Testis (tissue), 3 donors: ENCODE results near the gene ALDH1L1. TPM values are rescaled to one million over a fixed set of nuclear protein-coding genes. Genes with fewer than 3 reads are reported as not detected.

Experiments used
- DNase-seq: peaks from one replicate; pipeline ENCODE4 v3.0.0-alpha.2; 2019
- H3K27ac ChIP-seq, 2 donors: fragments of 200-600 bp; sonication (generic); one replicate each; pipeline ENCODE4 v1.5.1; 2019
- H3K27me3 ChIP-seq: fragments of 200-600 bp; sonication (generic); one replicate; pipeline ENCODE4 v1.5.1; 2019
- H3K36me3 ChIP-seq: fragments of 200-600 bp; sonication (generic); one replicate; pipeline ENCODE4 v1.5.1; 2017; ENCODE audit warnings: low read depth; ENCODE audit errors: missing control alignments
- H3K4me1 ChIP-seq: fragments of 200-600 bp; sonication (generic); one replicate; pipeline ENCODE4 v1.5.1; 2019
- H3K4me3 ChIP-seq, 2 donors: fragments of 200-600 bp; sonication (generic); one replicate each; pipeline ENCODE4 v1.5.1; 2017 to 2019
- H3K9me3 ChIP-seq: fragments of 200-600 bp; sonication (generic); one replicate; pipeline ENCODE4 v1.5.1; 2017
- POLR2A ChIP-seq: fragments of 450-650 bp; IDR thresholded peaks from one replicate; pipeline ENCODE4 v1.6.1; 2017; ENCODE audit warnings: antibody characterized with exemption, mild to moderate bottlenecking, moderate library complexity
- whole genome bisulfite sequencing, 2 donors: methylation state at CpG; one replicate each; pipeline ENCODE4 v1.1.5; 2018; 5-methylcytosine and 5-hydroxymethylcytosine counted together
- intact Hi-C: fragments of 100-400 bp; cut with DNase I; formaldehyde crosslinking; loops from one replicate; pipeline ENCODE4 v1.15.1; 2023; ENCODE audit warnings: low total_unique reads
- polyA plus RNA-seq: library from polyadenylated mRNA; stranded (reverse); fragments of 350-450 nt; fragmentation: Illumina TruSeq; extraction: RNeasy Lipid Tissue Mini Kit (QIAGEN cat#74804); gene quantifications from one replicate; pipeline ENCODE4 v1.2.3, GENCODE V29; 2014; ENCODE audit warnings: low read depth, low replicate concordance; ENCODE audit not compliant: insufficient read depth
- total RNA-seq, 2 donors: library from RNA; depleted of rRNA; stranded (reverse); fragments of >200 nt; gene quantifications; one replicate each; pipeline ENCODE4 v1.2.3, GENCODE V29; 2016
- TF ChIP-seq, protein P1 (sequence below), 3 experiments: fragments of 450-650 bp in 2 of 3; fragments of 200-600 bp in 1 of 3; sonication (generic) in 1 of 3; IDR thresholded peaks; one replicate each; pipeline ENCODE4 v1.5.1; 2016 to 2019; ENCODE audit warnings: antibody characterized with exemption in 3 of 3, mild to moderate bottlenecking in 2 of 3, moderate library complexity in 1 of 3

The ALDH1L1 gene
- total and polyA plus RNA-seq, 3 donors from 2014 or later = 19.6 to 73.8 (median 67.5) TPM

DNA sequence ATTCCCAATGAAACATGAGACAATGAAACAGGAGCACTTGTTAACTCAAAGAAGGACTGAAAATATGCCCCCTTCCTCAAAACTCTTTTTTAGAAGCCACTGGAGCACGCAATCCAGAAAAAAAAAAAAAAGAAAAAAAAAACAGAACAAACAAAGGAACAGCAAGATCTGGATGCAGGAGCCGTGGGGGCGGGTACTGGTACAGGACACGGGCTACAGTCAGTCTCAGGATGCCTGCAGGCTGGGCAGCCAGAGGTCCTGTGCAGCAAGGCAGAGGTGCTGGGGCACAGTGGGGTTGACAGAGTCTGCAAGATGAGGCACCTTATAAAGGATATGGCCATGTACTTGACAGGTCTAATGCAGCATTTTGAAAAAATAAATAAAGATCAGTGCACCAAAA is 22.3 kb upstream of the ALDH1L1 start:
- Histone ChIP-seq H3K9me3 (no peaks in the 10 kb centered on the region), H3K36me3 (no peaks in the 10 kb centered on the region), H3K4me3 (no peak overlapping the region), H3K27me3 (no peaks in the 10 kb centered on the region), H3K4me1 (peaks cover 10% of the 10 kb centered on the region), H3K27ac (no peak overlapping the region)
- intact Hi-C loops = no loop called here
- WGBS, 2 donors = 39 to 40% methylated on average over 4 of the region's 4 CpGs
- peak; percentile 40 for DNase-seq
- TF ChIP-seq POLR2A = no peak
- TF ChIP-seq, protein P1, sequence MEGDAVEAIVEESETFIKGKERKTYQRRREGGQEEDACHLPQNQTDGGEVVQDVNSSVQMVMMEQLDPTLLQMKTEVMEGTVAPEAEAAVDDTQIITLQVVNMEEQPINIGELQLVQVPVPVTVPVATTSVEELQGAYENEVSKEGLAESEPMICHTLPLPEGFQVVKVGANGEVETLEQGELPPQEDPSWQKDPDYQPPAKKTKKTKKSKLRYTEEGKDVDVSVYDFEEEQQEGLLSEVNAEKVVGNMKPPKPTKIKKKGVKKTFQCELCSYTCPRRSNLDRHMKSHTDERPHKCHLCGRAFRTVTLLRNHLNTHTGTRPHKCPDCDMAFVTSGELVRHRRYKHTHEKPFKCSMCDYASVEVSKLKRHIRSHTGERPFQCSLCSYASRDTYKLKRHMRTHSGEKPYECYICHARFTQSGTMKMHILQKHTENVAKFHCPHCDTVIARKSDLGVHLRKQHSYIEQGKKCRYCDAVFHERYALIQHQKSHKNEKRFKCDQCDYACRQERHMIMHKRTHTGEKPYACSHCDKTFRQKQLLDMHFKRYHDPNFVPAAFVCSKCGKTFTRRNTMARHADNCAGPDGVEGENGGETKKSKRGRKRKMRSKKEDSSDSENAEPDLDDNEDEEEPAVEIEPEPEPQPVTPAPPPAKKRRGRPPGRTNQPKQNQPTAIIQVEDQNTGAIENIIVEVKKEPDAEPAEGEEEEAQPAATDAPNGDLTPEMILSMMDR (IDR thresholded peaks at IDR 0.05) = no peak

DNA sequence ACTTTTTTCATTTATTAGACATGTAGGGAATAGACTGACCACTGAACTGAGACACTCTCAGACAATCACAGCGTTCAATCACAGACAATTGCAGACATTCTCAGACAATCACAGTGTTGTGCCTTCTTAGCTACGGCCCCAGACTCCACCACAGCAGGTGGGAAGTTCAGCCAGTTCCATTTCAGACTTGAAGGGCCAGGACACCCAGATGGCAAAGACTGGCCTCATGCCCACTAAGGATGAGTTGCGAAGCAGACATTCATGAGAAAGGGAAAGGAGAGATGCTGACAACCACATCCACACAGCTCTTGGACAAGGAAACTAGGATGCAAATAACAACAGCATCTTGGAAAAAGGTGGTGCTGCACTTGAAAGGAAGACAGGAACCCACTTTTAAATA is 21.9 kb upstream of the ALDH1L1 start:
- H3K4me3 ChIP-seq = no peak overlapping the region
- no peak for DNase-seq
- peaks cover 10% of the 10 kb centered on the region for H3K4me1 ChIP-seq
- no peaks in the 10 kb centered on the region for H3K36me3 ChIP-seq
- H3K9me3 ChIP-seq = no peaks in the 10 kb centered on the region
- intact Hi-C loops = no loop called here
- no peak overlapping the region for H3K27ac ChIP-seq
- no peaks in the 10 kb centered on the region for H3K27me3 ChIP-seq
- TF ChIP-seq, protein P1 (IDR thresholded peaks at IDR 0.05) = no peak
- no peak for TF ChIP-seq POLR2A
- WGBS, 2 donors = 64 to 68% methylated on average over 3 of the region's 3 CpGs

DNA sequence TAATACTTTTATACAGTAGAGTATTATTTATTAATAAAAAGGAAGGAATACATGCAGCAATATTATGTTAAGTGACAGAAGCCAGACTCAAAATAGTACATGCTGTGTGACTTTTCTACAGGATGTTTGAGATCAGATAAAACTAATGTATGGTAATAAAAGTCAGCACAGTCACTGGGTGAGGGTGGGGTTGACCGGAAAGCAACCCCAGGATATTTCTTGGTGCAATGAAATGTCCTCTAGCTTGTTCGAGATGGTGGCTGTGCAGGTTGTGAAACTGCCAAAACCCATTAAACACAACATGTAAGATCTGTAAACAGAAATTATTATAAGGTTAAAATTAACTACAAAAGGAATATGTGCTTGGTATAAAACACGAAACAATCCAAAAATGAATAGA is 20.8 kb upstream of the ALDH1L1 start:
- TF ChIP-seq POLR2A = no peak
- TF ChIP-seq, protein P1 (IDR thresholded peaks at IDR 0.05) = no peak
- H3K27me3 ChIP-seq = no peaks in the 10 kb centered on the region
- DNase-seq = no peak
- intact Hi-C loops = no loop called here
- peaks cover 10% of the 10 kb centered on the region for H3K4me1 ChIP-seq
- H3K4me3 ChIP-seq = no peak overlapping the region
- no peaks in the 10 kb centered on the region for H3K9me3 ChIP-seq
- H3K36me3 ChIP-seq = no peaks in the 10 kb centered on the region
- no peak overlapping the region for H3K27ac ChIP-seq
- 85 to 89% methylated on average over 3 of the region's 3 CpGs for WGBS, 2 donors

DNA sequence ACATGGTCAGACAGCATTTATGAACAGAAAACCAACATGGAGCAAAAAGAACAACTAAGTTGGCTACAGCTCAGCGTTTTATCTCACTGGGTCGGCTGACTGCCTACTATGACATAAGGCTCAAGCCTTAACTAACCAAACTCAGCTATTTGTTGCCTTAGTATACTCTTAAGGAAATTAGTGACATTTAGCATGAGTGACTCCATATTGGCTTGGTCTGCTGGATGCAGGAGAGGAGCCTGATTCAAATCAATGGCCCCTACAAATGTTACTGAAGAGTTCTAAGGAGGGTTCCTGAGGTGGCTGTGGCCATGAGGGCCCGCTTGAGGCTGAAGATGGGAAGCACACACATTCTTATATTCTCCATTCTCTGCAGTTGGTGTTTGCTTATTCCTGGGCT is 20.1 kb upstream of the ALDH1L1 start:
- H3K36me3 ChIP-seq = no peaks in the 10 kb centered on the region
- no peaks in the 10 kb centered on the region for H3K27me3 ChIP-seq
- H3K4me3 ChIP-seq = no peak overlapping the region
- DNase-seq = no peak
- TF ChIP-seq, protein P1 (IDR thresholded peaks at IDR 0.05) = no peak
- TF ChIP-seq POLR2A = no peak
- H3K4me1 ChIP-seq = peaks cover 4% of the 10 kb centered on the region
- 49 to 58% methylated on average over 3 of the region's 3 CpGs for WGBS, 2 donors
- intact Hi-C loops = no loop called here
- no peaks in the 10 kb centered on the region for H3K9me3 ChIP-seq
- no peak overlapping the region for H3K27ac ChIP-seq

DNA sequence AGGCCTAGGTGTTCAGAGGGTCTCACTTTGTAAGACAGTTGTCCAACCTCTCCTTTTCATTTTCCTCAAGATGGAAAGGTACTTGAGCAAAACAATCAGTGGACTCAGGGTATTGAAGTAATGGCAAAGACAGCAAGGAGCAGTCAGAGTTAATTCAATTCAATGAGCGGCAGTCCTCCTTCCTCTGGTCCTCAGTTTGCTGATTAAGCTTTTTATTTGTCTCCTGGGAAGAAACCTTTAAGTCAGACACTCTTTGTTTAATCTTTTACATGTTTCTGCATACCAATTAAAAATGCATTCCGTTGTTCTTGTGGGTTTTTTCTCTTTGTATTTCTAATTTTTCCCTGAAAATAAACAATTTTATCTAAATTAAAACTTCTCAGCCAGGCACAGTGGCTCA is 18.9 kb upstream of the ALDH1L1 start:
- DNase-seq = no peak
- Histone ChIP-seq H3K4me3 (no peak overlapping the region), H3K9me3 (no peaks in the 10 kb centered on the region), H3K36me3 (no peaks in the 10 kb centered on the region), H3K4me1 (peaks cover 4% of the 10 kb centered on the region), H3K27me3 (no peaks in the 10 kb centered on the region), H3K27ac (no peak overlapping the region)
- intact Hi-C loops = no loop called here
- no peak for TF ChIP-seq POLR2A
- TF ChIP-seq, protein P1 (IDR thresholded peaks at IDR 0.05) = no peak
- 60 to 70% methylated on average over 2 of the region's 2 CpGs for WGBS, 2 donors
